Limb (tissue), 2 donors: ENCODE results near the gene RAD18.

ENCODE experiments used
- DNase-seq, 2 donors: peaks; one replicate each; pipeline ENCODE4 v3.0.0-alpha.2; 2016; ENCODE audit errors: extremely low spot score in 2 of 2

Gene RAD18

GRCh38 chr3:8867646-8868045 lies 95.6 kb downstream of the RAD18 start:
- DNase-seq = no peak

- DNase-seq = no peak
These were observed 97.6 kb downstream of the RAD18 start for GRCh38 chr3:8865697-8866096.

- DNase-seq = no peak
These were observed 98.6 kb downstream of the RAD18 start for GRCh38 chr3:8864402-8865350.

- no peak for DNase-seq
These were observed 99.4 kb downstream of the RAD18 start for GRCh38 chr3:8863891-8864290.

- DNase-seq = no peak
These were observed 105.4 kb downstream of the RAD18 start for GRCh38 chr3:8857720-8858367.

GRCh38 chr3:8856721-8857120 lies 106.6 kb downstream of the RAD18 start:
- DNase-seq = no peak

GRCh38 chr3:8856071-8856470 lies 107.2 kb downstream of the RAD18 start:
- DNase-seq = peak; percentile 55 to 56

GRCh38 chr3:8854656-8855055 lies 108.6 kb downstream of the RAD18 start:
- DNase-seq = no peak

- DNase-seq = no peak
These were observed 110.2 kb downstream of the RAD18 start for GRCh38 chr3:8853081-8853480.

- no peak for DNase-seq
These were observed 110.8 kb downstream of the RAD18 start for GRCh38 chr3:8852511-8852910.

GRCh38 chr3:8851703-8852102 lies 111.6 kb downstream of the RAD18 start:
- no peak for DNase-seq

- DNase-seq = peak in 1 of 2 donors; percentile 21
These were observed 114.6 kb downstream of the RAD18 start for GRCh38 chr3:8848696-8849131.

GRCh38 chr3:8847317-8847716 lies 116.0 kb downstream of the RAD18 start:
- no peak for DNase-seq

GRCh38 chr3:8846176-8846575 lies 117.1 kb downstream of the RAD18 start:
- no peak for DNase-seq

GRCh38 chr3:8845641-8846040 lies 117.6 kb downstream of the RAD18 start:
- DNase-seq = no peak

- DNase-seq = no peak
These were observed 119.9 kb downstream of the RAD18 start for GRCh38 chr3:8843347-8843746.

- DNase-seq = no peak
These were observed 121.0 kb downstream of the RAD18 start for GRCh38 chr3:8842293-8842692.

GRCh38 chr3:8841472-8841871 lies 121.8 kb downstream of the RAD18 start:
- DNase-seq = no peak

- no peak for DNase-seq
These were observed 122.7 kb downstream of the RAD18 start for GRCh38 chr3:8840556-8840955.

- DNase-seq = no peak
These were observed 123.5 kb downstream of the RAD18 start for GRCh38 chr3:8839607-8840325.

- no peak for DNase-seq
These were observed 124.4 kb downstream of the RAD18 start for GRCh38 chr3:8838765-8839423.

GRCh38 chr3:8838234-8838633 lies 125.0 kb downstream of the RAD18 start:
- no peak for DNase-seq
